HEK293 (cell line): ENCODE data around the gene DPM1.

Experiments
- CTCF ChIA-PET: fragments of 350-600 bp; formaldehyde crosslinking; extraction: SDS; loops from one replicate; lab custom pipeline; 2021; ENCODE audit warnings: antibody characterized with exemption; lab: Yijun Ruan, JAX
- POLR2A ChIA-PET: fragments of 300-600 bp; formaldehyde crosslinking; extraction: SDS; loops from one replicate; lab custom pipeline; 2020; ENCODE audit warnings: antibody characterized with exemption, inconsistent platforms; lab: Yijun Ruan, JAX
- H3K27ac ChIP-seq: fragments of 200-500 bp; sonication (Bioruptor generic); 2 replicates; pipeline ENCODE4 v1.5.1; 2014; ENCODE audit warnings: low read depth, low read length, control low read depth, inconsistent platforms; ENCODE audit errors: extremely low read depth
- H3K36me3 ChIP-seq, 2 experiments: fragments of 200-500 bp in 1 of 2; sonication (Bioruptor generic) in 1 of 2; 1 replicate in 1 of 2; 2 replicates in 1 of 2; pipeline ENCODE4 v1.5.1; 2014 to 2017; ENCODE audit warnings: inconsistent platforms in 2 of 2, low read length in 2 of 2; ENCODE audit not compliant: control insufficient read depth in 2 of 2, insufficient read depth in 1 of 2
- H3K4me1 ChIP-seq: fragments of 200-500 bp; sonication (Bioruptor generic); 2 replicates; pipeline ENCODE4 v1.5.1; 2014; ENCODE audit warnings: mild to moderate bottlenecking, low read length, inconsistent platforms; ENCODE audit not compliant: control insufficient read depth, insufficient read depth
- H3K4me3 ChIP-seq: 2 replicates; pipeline ENCODE4 v1.5.1; 2011; ENCODE audit warnings: low read depth, mild to moderate bottlenecking, control low read depth, low read length, moderate library complexity
- H3K9me3 ChIP-seq: fragments of 200-500 bp; sonication (Bioruptor generic); 2 replicates; pipeline ENCODE4 v1.5.1; 2014; ENCODE audit warnings: low read depth, low read length, inconsistent platforms; ENCODE audit not compliant: control insufficient read depth, insufficient read depth
- GFI1B ChIP-seq: fragments of 450-650 bp; formaldehyde crosslinking; IDR thresholded peaks from 2 replicates; pipeline ENCODE4 v1.5.1; 2016; ENCODE audit warnings: missing biosample characterization, missing genetic modification characterization
- KLF1 ChIP-seq: fragments of 450-650 bp; formaldehyde crosslinking; IDR thresholded peaks from 2 replicates; pipeline ENCODE4 v1.5.1; 2016; ENCODE audit warnings: missing biosample characterization, missing genetic modification characterization
- SP2 ChIP-seq: fragments of 450-650 bp; formaldehyde crosslinking; IDR thresholded peaks from 2 replicates; pipeline ENCODE4 v1.5.1; 2016; ENCODE audit warnings: missing biosample characterization, missing genetic modification characterization
- YY2 ChIP-seq: fragments of 450-650 bp; formaldehyde crosslinking; IDR thresholded peaks from 2 replicates; pipeline ENCODE4 v1.5.1; 2016; ENCODE audit warnings: missing biosample characterization, missing genetic modification characterization
- ZBTB1 ChIP-seq: fragments of 450-650 bp; formaldehyde crosslinking; IDR thresholded peaks from 2 replicates; pipeline ENCODE4 v1.5.1; 2016; ENCODE audit warnings: missing biosample characterization, missing genetic modification characterization
- ZBTB26 ChIP-seq: fragments of 450-650 bp; formaldehyde crosslinking; optimal IDR thresholded peaks from 2 replicates; pipeline ENCODE3; 2016; ENCODE audit warnings: missing biosample characterization, mild to moderate bottlenecking, missing genetic modification characterization
- ZFP41 ChIP-seq: fragments of 450-650 bp; formaldehyde crosslinking; IDR thresholded peaks from 2 replicates; pipeline ENCODE4 v1.5.1; 2016; ENCODE audit warnings: missing biosample characterization, missing genetic modification characterization, borderline replicate concordance
- ZIC2 ChIP-seq: fragments of 450-650 bp; formaldehyde crosslinking; IDR thresholded peaks from 2 replicates; pipeline ENCODE4 v1.5.1; 2016; ENCODE audit warnings: missing biosample characterization, missing genetic modification characterization
- ZNF148 ChIP-seq: fragments of 450-650 bp; formaldehyde crosslinking; IDR thresholded peaks from 2 replicates; pipeline ENCODE4 v1.5.0; 2017; ENCODE audit warnings: missing biosample characterization, missing genetic modification characterization, borderline replicate concordance
- ZNF157 ChIP-seq: fragments of 450-650 bp; formaldehyde crosslinking; IDR thresholded peaks from 2 replicates; pipeline ENCODE4 v1.5.1; 2016; ENCODE audit warnings: missing biosample characterization, missing genetic modification characterization
- ZNF174 ChIP-seq: fragments of 450-650 bp; formaldehyde crosslinking; IDR thresholded peaks from 2 replicates; pipeline ENCODE4 v1.5.0; 2017; ENCODE audit warnings: missing biosample characterization, mild to moderate bottlenecking, missing genetic modification characterization
- ZNF2 ChIP-seq: fragments of 450-650 bp; formaldehyde crosslinking; IDR thresholded peaks from 2 replicates; pipeline ENCODE4 v1.5.1; 2016; ENCODE audit warnings: missing biosample characterization, missing genetic modification characterization
- ZNF335 ChIP-seq: fragments of 450-650 bp; formaldehyde crosslinking; conservative IDR thresholded peaks from 2 replicates; pipeline ENCODE4 v1.5.1; 2016; ENCODE audit warnings: missing biosample characterization, missing genetic modification characterization
- ZNF350 ChIP-seq: fragments of 450-650 bp; formaldehyde crosslinking; IDR thresholded peaks from 2 replicates; pipeline ENCODE4 v1.5.0; 2017; ENCODE audit warnings: missing biosample characterization, mild to moderate bottlenecking, missing genetic modification characterization
- ZNF37A ChIP-seq: fragments of 450-650 bp; IDR thresholded peaks from 2 replicates; pipeline ENCODE4 v1.5.1; 2018; ENCODE audit warnings: missing biosample characterization, missing genetic modification characterization
- ZNF426 ChIP-seq: fragments of 450-650 bp; formaldehyde crosslinking; IDR thresholded peaks from 2 replicates; pipeline ENCODE4 v1.5.1; 2017; ENCODE audit warnings: missing biosample characterization, missing genetic modification characterization, mild to moderate bottlenecking, inconsistent platforms, moderate library complexity
- ZNF585B ChIP-seq: fragments of 450-650 bp; formaldehyde crosslinking; IDR thresholded peaks from 2 replicates; pipeline ENCODE4 v1.5.1; 2016; ENCODE audit warnings: missing biosample characterization, missing genetic modification characterization
- ZNF621 ChIP-seq: fragments of 450-650 bp; formaldehyde crosslinking; IDR thresholded peaks from 2 replicates; pipeline ENCODE4 v1.5.1; 2017; ENCODE audit warnings: missing biosample characterization, missing genetic modification characterization
- ZNF623 ChIP-seq: fragments of 450-650 bp; formaldehyde crosslinking; IDR thresholded peaks from 2 replicates; pipeline ENCODE4 v1.5.1; 2016; ENCODE audit warnings: missing biosample characterization, missing genetic modification characterization
- ZNF791 ChIP-seq: fragments of 450-650 bp; formaldehyde crosslinking; IDR thresholded peaks from 2 replicates; pipeline ENCODE4 v1.5.1; 2016; ENCODE audit warnings: missing biosample characterization, missing genetic modification characterization
- ZNF830 ChIP-seq: fragments of 450-650 bp; IDR thresholded peaks from 2 replicates; pipeline ENCODE4 v1.5.0; 2018; ENCODE audit warnings: missing biosample characterization, missing genetic modification characterization, low read depth, mild to moderate bottlenecking, moderate library complexity
- TF ChIP-seq, protein P1 (sequence below): sonication (generic); formaldehyde crosslinking; IDR thresholded peaks from 2 replicates; pipeline ENCODE4 v1.8.1; 2022; ENCODE audit warnings: mild to moderate bottlenecking, moderate library complexity, missing genetic modification reagents
- TF ChIP-seq, protein P2 (sequence below): fragments of 450-650 bp; formaldehyde crosslinking; IDR thresholded peaks from 2 replicates; pipeline ENCODE4 v1.5.1; 2016; ENCODE audit warnings: missing biosample characterization, missing genetic modification characterization

Gene DPM1

DNA sequence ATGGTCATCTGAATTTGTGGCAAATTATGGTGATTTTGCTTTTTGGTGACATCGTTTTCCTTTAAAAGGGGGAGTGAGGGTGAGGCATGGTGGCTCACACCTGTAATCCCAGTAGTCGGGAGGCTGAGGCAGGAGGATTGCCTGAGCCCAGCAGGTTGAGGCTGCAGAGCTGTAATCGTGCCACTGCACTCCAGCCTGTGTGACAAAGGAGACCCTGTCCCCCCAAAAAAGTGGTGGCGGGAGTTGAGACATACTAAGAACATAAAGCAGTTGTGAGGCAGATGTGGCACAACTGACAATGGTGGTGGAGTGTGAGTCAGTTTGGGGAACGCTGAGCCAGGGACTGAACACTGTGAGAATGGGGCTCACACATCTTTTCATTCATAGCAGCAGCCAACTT is 72.6 kb downstream of the DPM1 start:
- Histone ChIP-seq H3K9me3 (no peaks in the 10 kb centered on the region), H3K4me1 (no peaks in the 10 kb centered on the region), H3K27ac (no peak overlapping the region), H3K36me3 (peaks cover 0 to 25% of the 10 kb centered on the region in 2 experiments; a peak in 1 of 3 replicates), H3K4me3 (no peak overlapping the region)
- POLR2A ChIA-PET: no interaction called here
- TF ChIP-seq ZNF174 (tag by site-specific recombination): no peak
- TF ChIP-seq, protein P1, sequence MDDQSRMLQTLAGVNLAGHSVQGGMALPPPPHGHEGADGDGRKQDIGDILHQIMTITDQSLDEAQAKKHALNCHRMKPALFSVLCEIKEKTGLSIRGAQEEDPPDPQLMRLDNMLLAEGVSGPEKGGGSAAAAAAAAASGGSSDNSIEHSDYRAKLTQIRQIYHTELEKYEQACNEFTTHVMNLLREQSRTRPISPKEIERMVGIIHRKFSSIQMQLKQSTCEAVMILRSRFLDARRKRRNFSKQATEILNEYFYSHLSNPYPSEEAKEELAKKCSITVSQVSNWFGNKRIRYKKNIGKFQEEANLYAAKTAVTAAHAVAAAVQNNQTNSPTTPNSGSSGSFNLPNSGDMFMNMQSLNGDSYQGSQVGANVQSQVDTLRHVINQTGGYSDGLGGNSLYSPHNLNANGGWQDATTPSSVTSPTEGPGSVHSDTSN (CRISPR knock-in tag): no peak
- TF ChIP-seq ZBTB1 (tag by site-specific recombination): no peak
- no peak for TF ChIP-seq ZNF37A (tag by site-specific recombination)
- TF ChIP-seq GFI1B: no peak
- TF ChIP-seq ZNF2 (tag by site-specific recombination): no peak
- no peak for TF ChIP-seq ZNF157
- no peak for TF ChIP-seq ZFP41 (tag by site-specific recombination)
- CTCF ChIA-PET: interaction anchor here (0.9 to 1.0 kb wide), 2 partner anchors 68 to 91 kb away, joined by 3 read pairs; no protein-coding TSS in a partner anchor

- no peaks in the 10 kb centered on the region for H3K4me1 ChIP-seq
- no peak overlapping the region for H3K27ac ChIP-seq
- H3K9me3 ChIP-seq: no peaks in the 10 kb centered on the region
- peaks cover 0 to 18% of the 10 kb centered on the region in 2 experiments; a peak in 1 of 3 replicates for H3K36me3 ChIP-seq
- ChIA-PET CTCF (interaction anchor here (1.0 kb wide), 1 partner anchor 91 kb away, joined by 3 read pairs; no protein-coding TSS in a partner anchor), POLR2A (interaction anchor here (0.7 kb wide), 1 partner anchor 14 kb away, joined by 3 read pairs; no protein-coding TSS in a partner anchor)
- no peak overlapping the region for H3K4me3 ChIP-seq
- TF ChIP-seq ZNF623 (tag by site-specific recombination) (no peak), ZBTB26 (tag by site-specific recombination) (no peak), ZNF350 (tag by site-specific recombination) (no peak), ZIC2 (tag by site-specific recombination) (no peak), ZNF148 (no peak), SP2 (no peak), ZNF585B (no peak), ZNF830 (tag by site-specific recombination) (no peak), ZNF335 (tag by site-specific recombination) (no peak), YY2 (no peak), ZNF621 (tag by site-specific recombination) (no peak), KLF1 (no peak), ZBTB1 (tag by site-specific recombination) (no peak), ZNF791 (tag by site-specific recombination) (no peak), ZNF426 (tag by site-specific recombination) (no peak)
- TF ChIP-seq, protein P2, sequence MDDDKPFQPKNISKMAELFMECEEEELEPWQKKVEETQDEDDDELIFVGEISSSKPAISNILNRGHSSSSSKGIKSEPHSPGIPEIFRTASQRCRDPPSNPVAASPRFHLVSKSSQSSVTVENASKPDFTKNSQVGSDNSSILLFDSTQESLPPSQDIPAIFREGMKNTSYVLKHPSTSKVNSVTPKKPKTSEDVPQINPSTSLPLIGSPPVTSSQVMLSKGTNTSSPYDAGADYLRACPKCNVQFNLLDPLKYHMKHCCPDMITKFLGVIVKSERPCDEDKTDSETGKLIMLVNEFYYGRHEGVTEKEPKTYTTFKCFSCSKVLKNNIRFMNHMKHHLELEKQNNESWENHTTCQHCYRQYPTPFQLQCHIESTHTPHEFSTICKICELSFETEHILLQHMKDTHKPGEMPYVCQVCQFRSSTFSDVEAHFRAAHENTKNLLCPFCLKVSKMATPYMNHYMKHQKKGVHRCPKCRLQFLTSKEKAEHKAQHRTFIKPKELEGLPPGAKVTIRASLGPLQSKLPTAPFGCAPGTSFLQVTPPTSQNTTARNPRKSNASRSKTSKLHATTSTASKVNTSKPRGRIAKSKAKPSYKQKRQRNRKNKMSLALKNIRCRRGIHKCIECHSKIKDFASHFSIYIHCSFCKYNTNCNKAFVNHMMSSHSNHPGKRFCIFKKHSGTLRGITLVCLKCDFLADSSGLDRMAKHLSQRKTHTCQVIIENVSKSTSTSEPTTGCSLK (tag by site-specific recombination): no peak
These were observed 73.3 kb downstream of the DPM1 start for GRCh38 chr20:50885068-50885467.
